ENCODE results near the gene C2orf68. TPM values are rescaled to one million over a fixed set of nuclear protein-coding genes. Genes with fewer than 3 reads are reported as not detected.

The C2orf68 gene
- total and polyA plus RNA-seq, 2 of the 8 experiments (the other 6 are each of a cell fraction or from before 2014, with no cell fraction given), result 46.3 to 49.4 TPM

DNA sequence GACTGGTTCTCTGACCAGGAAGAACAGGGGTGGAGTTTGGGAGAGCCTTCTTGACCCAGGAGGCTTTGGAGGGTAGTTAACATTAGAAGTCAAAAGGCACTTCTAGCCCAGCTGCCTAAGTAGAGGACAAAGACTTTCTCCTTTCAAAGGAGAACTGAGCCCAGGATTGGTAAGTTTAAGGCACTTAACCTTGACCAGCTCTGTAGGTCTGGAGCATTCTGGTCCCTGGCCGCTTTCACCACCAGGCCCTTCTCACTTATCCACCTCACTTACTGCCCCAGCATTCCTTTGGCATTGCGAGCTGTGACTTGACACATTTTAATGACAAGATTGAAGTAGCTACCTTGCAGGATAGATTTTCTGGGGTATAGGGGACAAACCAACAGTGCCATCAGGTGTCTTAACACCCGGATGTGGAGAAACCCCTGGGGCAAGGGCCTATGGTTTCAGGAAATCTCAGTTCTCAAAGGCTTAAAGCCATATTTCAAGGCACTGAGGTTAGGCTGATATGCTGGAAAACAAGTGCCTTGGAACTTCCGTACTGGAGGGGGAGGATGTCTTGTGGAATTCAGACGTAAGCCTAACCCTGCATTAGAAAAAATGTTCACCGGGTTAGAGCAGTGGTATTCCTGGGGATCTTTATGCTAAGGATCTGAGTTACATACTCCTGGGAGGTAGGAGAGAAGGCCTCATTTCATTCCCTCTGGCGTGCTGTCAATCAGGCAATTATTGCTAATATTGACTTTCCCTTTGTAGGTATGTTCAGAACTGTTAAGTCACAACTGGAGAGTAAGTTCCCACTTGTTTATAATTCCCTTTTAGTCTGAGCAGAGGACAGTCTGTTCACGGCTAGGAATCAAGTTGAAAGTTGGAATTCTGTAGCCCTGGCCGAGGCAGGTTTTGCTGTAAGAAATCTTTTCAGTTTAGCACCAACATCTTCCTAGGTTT lies 4.3 kb downstream of the C2orf68 start (continued):
- TF ChIP-seq, protein P1, sequence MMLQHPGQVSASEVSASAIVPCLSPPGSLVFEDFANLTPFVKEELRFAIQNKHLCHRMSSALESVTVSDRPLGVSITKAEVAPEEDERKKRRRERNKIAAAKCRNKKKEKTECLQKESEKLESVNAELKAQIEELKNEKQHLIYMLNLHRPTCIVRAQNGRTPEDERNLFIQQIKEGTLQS (IDR thresholded peaks at IDR 0.05; ENCODE audit: insufficient read depth, low read depth, low read length), result no peak
- TF ChIP-seq HDAC2 (IDR thresholded peaks at IDR 0.05; ENCODE audit: borderline replicate concordance in 1 of 2, low read depth in 2 of 2, low read length in 2 of 2), result no peak
- no peak for TF ChIP-seq BCL11A (IDR thresholded peaks at IDR 0.05; ENCODE audit: low read depth in 2 of 2, low read length in 2 of 2)
- TF ChIP-seq EP300 (IDR thresholded peaks at IDR 0.05; ENCODE audit: borderline replicate concordance in 1 of 2, low read depth in 2 of 2, low read length in 2 of 2), result no peak
- no peak for TF ChIP-seq CTBP2 (IDR thresholded peaks at IDR 0.05; ENCODE audit: borderline replicate concordance, insufficient read depth, insufficient read length, low read length)
- no peak for TF ChIP-seq CHD2 (IDR thresholded peaks at IDR 0.05; ENCODE audit: low read length)
- TF ChIP-seq KDM5A (IDR thresholded peaks at IDR 0.05; ENCODE audit: low read length), result no peak
- no peak for TF ChIP-seq JUND (IDR thresholded peaks at IDR 0.05; ENCODE audit: low read length)
